AG04450 (cell line): ENCODE measurements around the gene C1QL4. TPM values are rescaled to one million over a fixed set of nuclear protein-coding genes. Genes with fewer than 3 reads are reported as not detected.

Experiments
- CTCF ChIA-PET: fragments of 300-600, 350-600 bp; formaldehyde crosslinking; extraction: SDS; loops from one replicate; lab custom pipeline; 2022; ENCODE audit warnings: antibody characterized with exemption, inconsistent platforms; lab: Charles Lee
- POLR2A ChIA-PET: fragments of 350-600 bp; formaldehyde crosslinking; extraction: SDS; loops from one replicate; lab custom pipeline; 2021; ENCODE audit warnings: antibody characterized with exemption, inconsistent platforms; lab: Yijun Ruan, JAX
- DNase-seq: peaks from one replicate; pipeline ENCODE4 v3.0.0-alpha.2; 2011; ENCODE audit warnings: low read depth, low spot score
- H3K27ac ChIP-seq: one replicate; pipeline ENCODE4 v1.5.1; 2012; ENCODE audit warnings: low read depth, low read length, control low read depth
- H3K27me3 ChIP-seq: one replicate; pipeline ENCODE4 v1.6.0; 2012; ENCODE audit warnings: low read length; ENCODE audit not compliant: control insufficient read depth, insufficient read depth
- H3K4me3 ChIP-seq: 2 replicates; pipeline ENCODE4 v1.5.1; 2011; ENCODE audit warnings: mild to moderate bottlenecking, low read depth, low read length, control low read depth
- H3K9me3 ChIP-seq: 2 replicates; pipeline ENCODE4 v1.5.1; 2012; ENCODE audit warnings: low read length; ENCODE audit not compliant: control insufficient read depth, insufficient read depth
- polyA plus RNA-seq: library from polyadenylated mRNA; depleted of rRNA; stranded (reverse); fragments of >200 nt; gene quantifications from 2 replicates; pipeline ENCODE4 v1.2.3, GENCODE V29; 2011
- TF ChIP-seq, protein P1 (sequence below): IDR thresholded peaks from 2 replicates; pipeline ENCODE4 v1.5.1; 2011; ENCODE audit warnings: low read depth, low read length, control low read depth, inconsistent platforms

Gene C1QL4
- polyA plus RNA-seq, 1 experiment = not detected

- Histone ChIP-seq H3K9me3 (peaks cover 5% of the 10 kb centered on the region; the same call in 1 of the 2 replicates), H3K4me3 (no peak overlapping the region), H3K27ac (no peak overlapping the region), H3K27me3 (peaks cover 84% of the 10 kb centered on the region)
- ChIA-PET POLR2A (no interaction called here), CTCF (interaction anchor here (1.1 to 2.9 kb wide), 4 partner anchors 8 to 174 kb away, joined by 3 to 47 read pairs (median 37); no protein-coding TSS in a partner anchor)
- TF ChIP-seq, protein P1, sequence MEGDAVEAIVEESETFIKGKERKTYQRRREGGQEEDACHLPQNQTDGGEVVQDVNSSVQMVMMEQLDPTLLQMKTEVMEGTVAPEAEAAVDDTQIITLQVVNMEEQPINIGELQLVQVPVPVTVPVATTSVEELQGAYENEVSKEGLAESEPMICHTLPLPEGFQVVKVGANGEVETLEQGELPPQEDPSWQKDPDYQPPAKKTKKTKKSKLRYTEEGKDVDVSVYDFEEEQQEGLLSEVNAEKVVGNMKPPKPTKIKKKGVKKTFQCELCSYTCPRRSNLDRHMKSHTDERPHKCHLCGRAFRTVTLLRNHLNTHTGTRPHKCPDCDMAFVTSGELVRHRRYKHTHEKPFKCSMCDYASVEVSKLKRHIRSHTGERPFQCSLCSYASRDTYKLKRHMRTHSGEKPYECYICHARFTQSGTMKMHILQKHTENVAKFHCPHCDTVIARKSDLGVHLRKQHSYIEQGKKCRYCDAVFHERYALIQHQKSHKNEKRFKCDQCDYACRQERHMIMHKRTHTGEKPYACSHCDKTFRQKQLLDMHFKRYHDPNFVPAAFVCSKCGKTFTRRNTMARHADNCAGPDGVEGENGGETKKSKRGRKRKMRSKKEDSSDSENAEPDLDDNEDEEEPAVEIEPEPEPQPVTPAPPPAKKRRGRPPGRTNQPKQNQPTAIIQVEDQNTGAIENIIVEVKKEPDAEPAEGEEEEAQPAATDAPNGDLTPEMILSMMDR = no peak
- no peak for DNase-seq
Measured at GRCh38 chr12:49340095-49340870, 3.3 kb upstream of the C1QL4 start.

DNA sequence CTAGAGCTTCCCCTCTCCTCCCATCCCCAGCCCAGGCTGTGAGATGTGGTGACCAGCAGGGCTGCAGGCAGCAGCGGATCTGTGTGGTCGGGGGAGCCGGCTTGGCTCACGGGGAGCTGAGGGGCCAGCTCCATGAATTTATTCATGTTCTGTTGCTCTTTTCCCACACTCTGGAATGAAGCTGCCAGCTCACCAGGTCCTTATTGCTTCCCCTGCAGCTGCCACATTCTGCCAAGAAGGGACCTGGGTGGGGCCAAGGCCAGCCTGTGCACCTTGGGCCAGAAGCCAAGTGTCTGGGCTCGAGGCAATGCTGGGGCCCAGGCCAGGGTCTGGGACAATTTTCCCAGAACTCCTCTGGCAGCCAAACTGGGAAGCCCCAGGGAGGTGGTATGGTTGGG lies 2.5 kb upstream of the C1QL4 start:
- peaks cover 85% of the 10 kb centered on the region for H3K27me3 ChIP-seq
- CTCF ChIA-PET = interaction anchor here (1.1 kb wide), 1 partner anchor 174 kb away, joined by 3 read pairs; no protein-coding TSS in a partner anchor
- H3K4me3 ChIP-seq = no peak overlapping the region
- POLR2A ChIA-PET = no interaction called here
- no peak for DNase-seq
- TF ChIP-seq, protein P1 = no peak
- no peak overlapping the region for H3K27ac ChIP-seq
- peaks cover 5% of the 10 kb centered on the region; the same call in 1 of the 2 replicates for H3K9me3 ChIP-seq

GRCh38 chr12:49338830-49339463 lies 2.0 kb upstream of the C1QL4 start:
- TF ChIP-seq, protein P1 = no peak
- no peak overlapping the region for H3K27ac ChIP-seq
- DNase-seq = no peak
- peaks cover 5% of the 10 kb centered on the region; the same call in 1 of the 2 replicates for H3K9me3 ChIP-seq
- peaks cover 85% of the 10 kb centered on the region for H3K27me3 ChIP-seq
- no peak overlapping the region for H3K4me3 ChIP-seq
- CTCF ChIA-PET = interaction anchor here (2.0 to 2.8 kb wide), 2 partner anchors 8 to 19 kb away, joined by 15 to 16 read pairs; partner anchors contain the start of gene DNAJC22
- POLR2A ChIA-PET = interaction anchor here (0.6 kb wide), 1 partner anchor 12 kb away, joined by 9 read pairs; no protein-coding TSS in a partner anchor

DNA sequence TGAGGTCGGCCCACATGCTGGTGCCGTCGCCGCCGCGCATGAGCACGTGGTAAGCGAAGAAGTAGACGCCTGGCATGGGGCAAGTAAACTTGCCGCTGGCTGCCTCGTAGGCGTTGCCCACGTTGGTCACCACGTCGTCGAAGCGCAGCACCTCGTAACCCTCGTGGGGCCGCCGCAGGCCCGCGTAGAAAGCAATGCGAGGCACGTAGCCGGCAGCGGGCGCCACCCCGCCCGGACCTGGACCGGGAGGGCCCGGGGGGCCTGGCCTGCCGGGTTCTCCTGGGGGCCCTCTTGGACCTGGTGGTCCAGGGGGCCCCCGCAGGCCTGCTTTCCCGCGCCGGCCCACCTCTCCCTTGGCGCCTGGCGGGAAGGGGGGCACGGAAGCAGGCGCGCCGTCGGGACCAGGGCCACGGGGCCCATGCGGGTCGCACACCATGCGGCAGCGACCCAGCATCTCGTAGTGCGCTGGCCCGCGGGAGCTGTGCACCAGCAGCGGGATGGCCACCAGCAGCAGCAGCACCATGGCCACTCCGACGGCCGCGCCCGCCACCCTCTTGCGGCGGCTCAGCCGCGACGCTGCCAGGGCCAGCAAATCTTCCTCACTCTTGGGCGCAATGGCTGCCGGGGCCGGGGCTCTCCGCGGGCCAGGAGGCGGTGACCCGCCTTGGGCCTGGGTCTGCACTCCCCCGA lies 888 bp downstream of the C1QL4 start:
- Histone ChIP-seq H3K27me3 (peaks cover 64% of the 10 kb centered on the region), H3K9me3 (peaks cover 5% of the 10 kb centered on the region; the same call in 1 of the 2 replicates), H3K27ac (no peak overlapping the region), H3K4me3 (no peak overlapping the region)
- TF ChIP-seq, protein P1 = no peak
- DNase-seq = no peak
- CTCF ChIA-PET = interaction anchor here (1.0 to 4.9 kb wide), 4 partner anchors 12 to 244 kb away, joined by 4 to 72 read pairs (median 10); no protein-coding TSS in a partner anchor
- POLR2A ChIA-PET = no interaction called here
